Measurements from ENCODE around the gene BCL2A1. TPM values are rescaled to one million over a fixed set of nuclear protein-coding genes. Genes with fewer than 3 reads are reported as not detected.
"Not testable (repeated sequence)": the region's sequence is repeated elsewhere in the genome, so short reads cannot be mapped to it uniquely, and the experiment has no call there.

The BCL2A1 gene
- total RNA-seq, 4 donors from 2014 or later: 3.0 to 4.0 TPM; not detected in 2

GRCh38 chr15:80015156-80015555 lies 44.2 kb upstream of the BCL2A1 start:
- no peak for DNase-seq
- intact Hi-C loops (cut with DNase I; ENCODE audit: low total_unique reads): no loop called here
- H3K36me3 ChIP-seq: no peaks in the 10 kb centered on the region
- no peaks in the 10 kb centered on the region for H3K4me1 ChIP-seq
- no peak overlapping the region for H3K4me3 ChIP-seq
- H3K27me3 ChIP-seq: no peaks in the 10 kb centered on the region
- in situ Hi-C loops (cut with MboI; ENCODE audit: low pct_ligation_motif_present in 1 of 4, low pct_unique_long_range_greater_than_20kb in 1 of 4, low sequenced_read_pairs in 3 of 4): no loop called here
- TF ChIP-seq EP300 (IDR thresholded peaks at IDR 0.05; ENCODE audit: low read depth) (no peak), POLR2AphosphoS5 (IDR thresholded peaks at IDR 0.05) (no peak), POLR2A (IDR thresholded peaks at IDR 0.05) (no peak), CTCF (IDR thresholded peaks at IDR 0.05) (no peak)
- H3K9me3 ChIP-seq: no peaks in the 10 kb centered on the region
- H3K27ac ChIP-seq: no peak overlapping the region
- 82 to 93% methylated on average over 2 of the region's 2 CpGs for WGBS, 2 donors (ENCODE audit: low coverage in 1 of 2)

GRCh38 chr15:80014186-80014585 lies 43.2 kb upstream of the BCL2A1 start:
- H3K27me3 ChIP-seq; in situ Hi-C loops (cut with MboI; ENCODE audit: low pct_ligation_motif_present in 1 of 4, low pct_unique_long_range_greater_than_20kb in 1 of 4, low sequenced_read_pairs in 3 of 4); H3K36me3 ChIP-seq; H3K4me3 ChIP-seq; H3K27ac ChIP-seq; H3K4me1 ChIP-seq; DNase-seq; H3K9me3 ChIP-seq: not testable (repeated sequence)
- intact Hi-C loops (cut with DNase I; ENCODE audit: low total_unique reads): loop anchor here (5.0 kb wide), 1 partner anchor 1293 kb away; no protein-coding TSS in a partner anchor
- WGBS, 2 donors (ENCODE audit: low coverage in 1 of 2): 94 to 95% methylated on average over 7 of the region's 7 CpGs

DNA sequence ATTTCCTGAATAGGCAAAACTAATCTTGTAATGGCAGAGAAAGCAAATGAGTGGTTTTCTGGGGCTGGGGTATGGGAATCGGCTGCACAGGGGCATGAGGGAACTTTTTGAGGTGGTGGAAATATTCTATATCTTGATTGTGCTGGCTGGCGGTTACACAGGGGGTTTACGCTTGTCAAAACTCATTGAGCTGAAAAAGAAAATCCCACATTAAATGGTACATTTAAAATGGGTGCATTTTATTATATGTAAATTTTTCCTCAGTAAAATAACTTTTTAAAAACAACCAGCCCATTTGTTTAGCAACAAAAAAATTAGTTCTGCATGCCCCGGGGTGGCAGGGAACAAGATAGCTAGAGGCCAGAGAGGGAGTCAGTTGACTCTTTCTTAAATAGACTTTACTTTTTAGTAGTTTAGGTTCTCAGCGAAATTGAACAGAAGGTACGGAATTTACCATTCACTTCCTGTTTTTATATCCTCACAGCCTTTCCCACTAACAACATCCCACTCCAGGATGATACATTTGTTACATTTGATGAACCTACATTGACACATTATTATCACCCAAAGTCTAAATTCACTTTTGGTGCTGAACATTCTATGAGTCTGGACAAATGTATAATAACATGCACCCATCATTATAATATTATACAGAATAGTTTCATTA lies 41.2 kb upstream of the BCL2A1 start:
- in situ Hi-C loops (cut with MboI; ENCODE audit: low pct_ligation_motif_present in 1 of 4, low pct_unique_long_range_greater_than_20kb in 1 of 4, low sequenced_read_pairs in 3 of 4): no loop called here
- no peak overlapping the region for H3K4me3 ChIP-seq
- intact Hi-C loops (cut with DNase I; ENCODE audit: low total_unique reads): loop anchor here (5.0 kb wide), 1 partner anchor 1295 kb away; no protein-coding TSS in a partner anchor
- no peaks in the 10 kb centered on the region for H3K9me3 ChIP-seq
- no peak for DNase-seq
- no peaks in the 10 kb centered on the region for H3K36me3 ChIP-seq
- no peak for TF ChIP-seq POLR2AphosphoS5 (IDR thresholded peaks at IDR 0.05)
- no peak for TF ChIP-seq CTCF (IDR thresholded peaks at IDR 0.05)
- no peak for TF ChIP-seq POLR2A (IDR thresholded peaks at IDR 0.05)
- TF ChIP-seq EP300 (IDR thresholded peaks at IDR 0.05; ENCODE audit: low read depth): no peak
- H3K27ac ChIP-seq: no peak overlapping the region
- no peaks in the 10 kb centered on the region for H3K27me3 ChIP-seq
- H3K4me1 ChIP-seq: no peaks in the 10 kb centered on the region
- 76 to 80% methylated on average over 4 to 6 of the region's 6 CpGs for WGBS, 2 donors (ENCODE audit: low coverage in 1 of 2)

GRCh38 chr15:80011596-80011995 lies 40.6 kb upstream of the BCL2A1 start:
- WGBS, 2 donors (ENCODE audit: low coverage in 1 of 2): 54 to 61% methylated on average over 3 of the region's 3 CpGs
- Histone ChIP-seq H3K27me3 (no peaks in the 10 kb centered on the region), H3K4me3 (no peak overlapping the region), H3K4me1 (no peaks in the 10 kb centered on the region), H3K27ac (no peak overlapping the region), H3K9me3 (no peaks in the 10 kb centered on the region), H3K36me3 (no peaks in the 10 kb centered on the region)
- in situ Hi-C loops (cut with MboI; ENCODE audit: low pct_ligation_motif_present in 1 of 4, low pct_unique_long_range_greater_than_20kb in 1 of 4, low sequenced_read_pairs in 3 of 4): no loop called here
- no peak for DNase-seq
- intact Hi-C loops (cut with DNase I; ENCODE audit: low total_unique reads): loop anchor here (5.0 kb wide), 1 partner anchor 1296 kb away; no protein-coding TSS in a partner anchor
- TF ChIP-seq EP300 (IDR thresholded peaks at IDR 0.05; ENCODE audit: low read depth) (no peak), POLR2A (IDR thresholded peaks at IDR 0.05) (no peak), POLR2AphosphoS5 (IDR thresholded peaks at IDR 0.05) (no peak), CTCF (IDR thresholded peaks at IDR 0.05) (no peak)

- in situ Hi-C loops (cut with MboI; ENCODE audit: low pct_ligation_motif_present in 1 of 4, low pct_unique_long_range_greater_than_20kb in 1 of 4, low sequenced_read_pairs in 3 of 4); H3K4me1 ChIP-seq; H3K27ac ChIP-seq; DNase-seq; H3K9me3 ChIP-seq; H3K27me3 ChIP-seq; H3K4me3 ChIP-seq; H3K36me3 ChIP-seq: not testable (repeated sequence)
- 62 to 79% methylated on average over 8 to 9 of the region's 9 CpGs for WGBS, 2 donors (ENCODE audit: low coverage in 1 of 2)
- intact Hi-C loops (cut with DNase I; ENCODE audit: low total_unique reads): loop anchor here (5.0 kb wide), 1 partner anchor 1296 kb away; no protein-coding TSS in a partner anchor
Measured at GRCh38 chr15:80011041-80011523, 40.1 kb upstream of the BCL2A1 start.
